Activated T-helper 1 cell treated with Interleukin-2 at 50 U/mL for 16 hours (primary cell): ENCODE measurements around the gene EBF4.
A peak's percentile ranks its signal among the peaks of the same experiment; 100 is the strongest.

Source experiments
- DNase-seq: peaks from one replicate; pipeline ENCODE4 v3.0.0-alpha.2; 2020; ENCODE audit warnings: low read depth

Gene EBF4, protein sequence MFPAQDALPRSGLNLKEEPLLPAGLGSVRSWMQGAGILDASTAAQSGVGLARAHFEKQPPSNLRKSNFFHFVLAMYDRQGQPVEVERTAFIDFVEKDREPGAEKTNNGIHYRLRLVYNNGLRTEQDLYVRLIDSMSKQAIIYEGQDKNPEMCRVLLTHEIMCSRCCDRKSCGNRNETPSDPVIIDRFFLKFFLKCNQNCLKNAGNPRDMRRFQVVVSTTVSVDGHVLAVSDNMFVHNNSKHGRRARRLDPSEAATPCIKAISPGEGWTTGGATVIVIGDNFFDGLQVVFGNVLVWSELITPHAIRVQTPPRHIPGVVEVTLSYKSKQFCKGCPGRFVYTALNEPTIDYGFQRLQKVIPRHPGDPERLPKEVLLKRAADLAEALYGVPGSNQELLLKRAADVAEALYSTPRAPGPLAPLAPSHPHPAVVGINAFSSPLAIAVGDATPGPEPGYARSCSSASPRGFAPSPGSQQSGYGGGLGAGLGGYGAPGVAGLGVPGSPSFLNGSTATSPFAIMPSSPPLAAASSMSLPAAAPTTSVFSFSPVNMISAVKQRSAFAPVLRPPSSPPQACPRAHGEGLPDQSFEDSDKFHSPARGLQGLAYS

GRCh38 chr20:2692036-2692885 lies at the start of gene EBF4:
TSS of gene EBF4 (plus strand) at chr20:2692780. CDS start at chr20:2693646, 866 bp downstream.
- no peak for DNase-seq

DNA sequence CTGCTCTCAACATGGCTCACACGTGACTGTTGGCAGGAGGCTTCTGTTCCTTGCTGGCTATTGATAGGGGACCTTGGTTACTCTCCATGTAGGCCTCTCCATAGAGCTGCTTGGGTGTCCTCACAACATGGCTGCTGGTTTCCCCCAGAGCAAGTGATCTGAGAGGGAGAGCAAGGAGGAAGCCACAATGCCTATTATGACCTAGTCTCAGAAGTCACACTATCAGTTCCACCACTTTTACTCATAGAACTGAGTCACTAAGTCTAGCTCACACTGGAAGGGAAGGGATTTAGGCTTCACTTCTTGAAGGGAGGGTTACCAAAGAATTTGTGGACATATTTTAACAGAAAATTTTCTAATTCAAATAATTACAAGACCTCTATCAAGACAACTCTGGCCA lies 48.9 kb upstream of the EBF4 start:
- no peak for DNase-seq

- DNase-seq, result peak; percentile 95
These were observed 40.5 kb upstream of the EBF4 start, which contains the start of gene NOP56 for GRCh38 chr20:2651772-2652723. TSS of gene NOP56 (plus strand) at chr20:2652632. CDS start at chr20:2652661, 29 bp downstream.

- no peak for DNase-seq
These were observed 39.6 kb upstream of the EBF4 start for GRCh38 chr20:2652724-2653555.

GRCh38 chr20:2653556-2654383 lies 38.8 kb upstream of the EBF4 start:
- no peak for DNase-seq

GRCh38 chr20:2654384-2654822 lies 38.2 kb upstream of the EBF4 start:
- no peak for DNase-seq

GRCh38 chr20:2654831-2655230 lies 37.7 kb upstream of the EBF4 start:
- no peak for DNase-seq

GRCh38 chr20:2655331-2656116 lies 37.1 kb upstream of the EBF4 start:
- no peak for DNase-seq

DNA sequence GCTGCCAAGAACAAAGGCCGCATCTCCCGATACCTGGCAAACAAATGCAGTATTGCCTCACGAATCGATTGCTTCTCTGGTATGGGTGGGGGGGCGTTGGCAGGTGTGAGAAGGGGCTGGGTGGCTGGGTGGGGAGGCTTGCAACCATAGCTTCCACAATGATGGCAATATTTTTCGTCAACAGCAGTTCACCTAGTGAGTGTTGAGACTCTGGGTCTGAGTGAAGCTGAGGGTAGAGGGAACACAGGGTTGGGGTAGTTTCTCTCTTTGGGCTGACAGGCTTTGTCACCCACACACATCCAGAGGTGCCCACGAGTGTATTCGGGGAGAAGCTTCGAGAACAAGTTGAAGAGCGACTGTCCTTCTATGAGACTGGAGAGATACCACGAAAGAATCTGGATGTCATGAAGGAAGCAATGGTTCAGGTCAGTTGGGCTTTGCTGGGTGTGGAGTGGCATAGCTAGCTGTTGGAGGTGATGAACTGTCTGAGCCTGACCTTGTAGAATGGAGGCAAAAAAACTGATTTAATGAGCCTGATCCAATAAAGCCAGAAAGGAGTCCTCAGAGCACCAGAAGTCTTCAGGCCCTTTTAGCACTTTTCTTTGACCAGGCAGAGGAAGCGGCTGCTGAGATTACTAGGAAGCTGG lies 36.0 kb upstream of the EBF4 start:
- no peak for DNase-seq

DNA sequence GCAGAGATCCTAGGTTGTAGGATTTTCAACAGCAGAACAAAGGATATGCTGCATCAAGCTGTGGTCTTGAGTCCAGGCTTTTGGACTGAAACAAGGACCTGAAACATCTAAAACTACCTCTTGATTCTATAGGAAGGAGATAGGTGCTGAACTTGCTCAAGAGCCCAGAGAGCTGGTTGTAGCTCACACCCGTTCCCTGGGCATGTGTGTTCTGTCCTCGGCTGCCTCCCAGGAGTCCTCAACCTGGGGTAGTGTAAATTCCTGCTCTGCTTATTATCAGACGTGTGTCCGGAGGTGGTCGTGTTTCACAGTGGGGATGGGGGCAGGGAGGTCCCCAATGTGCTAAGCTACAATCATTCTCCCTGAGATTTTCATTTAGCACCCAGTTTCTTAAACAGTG lies 35.3 kb upstream of the EBF4 start:
- DNase-seq, result no peak

GRCh38 chr20:2657674-2658073 lies 34.9 kb upstream of the EBF4 start:
- DNase-seq, result no peak

DNA sequence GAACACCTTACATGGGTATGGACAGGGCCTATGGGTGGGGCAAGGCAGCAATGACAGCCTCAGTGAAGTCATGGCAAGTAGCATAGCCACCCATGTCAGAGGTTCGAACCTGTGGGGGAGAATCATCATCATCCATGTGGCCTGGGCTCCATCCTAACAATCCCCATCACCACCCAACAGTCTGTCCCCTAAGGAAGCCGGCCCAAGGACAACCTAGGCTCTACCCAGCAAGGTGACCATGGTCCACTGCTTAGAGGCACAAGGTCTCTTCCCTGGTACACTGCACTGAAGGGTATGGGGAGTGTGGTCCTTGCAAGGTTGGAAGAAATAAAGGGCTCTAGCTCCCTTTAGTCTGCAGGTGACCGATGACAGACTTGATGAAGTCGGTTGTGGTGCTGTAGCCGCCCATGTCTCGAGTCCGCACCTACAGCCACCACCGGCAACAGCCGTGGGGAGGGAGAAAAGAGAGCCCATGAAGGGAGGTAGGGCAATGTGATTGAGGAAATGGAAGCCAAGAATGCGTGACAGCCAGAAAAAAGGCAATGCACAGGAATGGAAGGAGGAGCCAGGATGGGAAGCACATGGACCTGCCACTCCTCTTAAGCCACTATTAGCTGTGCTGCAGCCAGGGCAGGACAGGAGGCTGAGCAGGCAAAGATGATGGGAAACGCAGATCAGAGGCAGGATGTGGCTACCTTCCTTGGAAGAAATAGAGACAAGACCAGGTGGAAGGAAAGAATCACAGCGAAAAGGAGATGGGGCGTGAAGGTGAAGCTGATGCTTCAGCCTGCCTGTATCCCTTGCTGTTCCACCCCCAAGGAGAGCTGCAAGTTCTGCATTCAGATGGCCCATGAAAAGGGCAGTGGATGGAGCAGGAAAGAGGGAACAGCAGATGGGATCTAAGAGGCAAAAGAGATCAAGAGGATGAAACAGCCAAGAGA lies 33.9 kb upstream of the EBF4 start:
- DNase-seq, result no peak

GRCh38 chr20:2659547-2659946 lies 33.0 kb upstream of the EBF4 start:
- DNase-seq, result no peak

- DNase-seq, result no peak
These were observed 29.2 kb upstream of the EBF4 start for GRCh38 chr20:2663364-2663886.

DNA sequence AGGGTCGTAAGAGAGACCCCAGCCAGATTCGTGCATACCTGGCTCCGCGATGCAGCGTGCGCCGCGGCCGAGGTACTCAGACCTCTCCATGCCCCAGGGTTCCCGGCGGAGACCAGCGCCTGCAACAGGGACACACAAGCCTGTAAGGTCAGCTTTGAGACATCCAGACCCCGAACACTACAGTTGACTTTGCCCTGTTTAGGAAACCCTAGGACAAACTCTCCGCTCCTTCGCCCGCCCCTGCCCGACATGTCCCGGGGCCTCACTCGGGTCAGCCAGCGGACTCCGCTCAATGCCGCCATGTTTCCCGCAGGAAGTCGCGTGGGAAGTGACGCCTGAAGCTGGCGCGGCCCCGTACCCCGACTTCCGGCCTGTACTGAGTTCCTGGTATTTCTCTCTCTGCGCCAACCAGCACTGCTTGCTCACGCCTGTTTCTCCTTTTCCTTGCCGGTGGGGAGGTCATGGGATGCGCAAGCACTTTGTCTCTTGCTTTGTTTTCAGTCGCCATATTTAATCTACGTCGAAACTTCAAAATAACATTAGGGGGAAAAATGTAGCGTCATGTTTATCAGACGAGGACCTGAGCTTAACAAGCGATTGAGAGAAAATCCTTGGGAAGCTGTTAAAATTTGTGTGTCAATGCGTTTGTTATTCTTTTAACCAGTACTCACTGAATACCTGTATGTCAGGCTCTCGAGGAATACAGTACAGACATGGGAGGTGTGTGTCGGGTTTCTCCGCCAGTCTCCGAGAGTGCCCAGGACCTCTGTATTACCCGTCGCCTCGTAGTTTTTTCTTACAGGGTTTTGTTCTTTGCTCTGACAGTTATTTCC lies 28.5 kb upstream of the EBF4 start, which contains the start of gene IDH3B:
IDH3B (minus strand) TSS at position 330 of the 833 bp plus-strand sequence; CDS start at position 302, 28 bp downstream.
- peak; percentile 87 for DNase-seq

DNA sequence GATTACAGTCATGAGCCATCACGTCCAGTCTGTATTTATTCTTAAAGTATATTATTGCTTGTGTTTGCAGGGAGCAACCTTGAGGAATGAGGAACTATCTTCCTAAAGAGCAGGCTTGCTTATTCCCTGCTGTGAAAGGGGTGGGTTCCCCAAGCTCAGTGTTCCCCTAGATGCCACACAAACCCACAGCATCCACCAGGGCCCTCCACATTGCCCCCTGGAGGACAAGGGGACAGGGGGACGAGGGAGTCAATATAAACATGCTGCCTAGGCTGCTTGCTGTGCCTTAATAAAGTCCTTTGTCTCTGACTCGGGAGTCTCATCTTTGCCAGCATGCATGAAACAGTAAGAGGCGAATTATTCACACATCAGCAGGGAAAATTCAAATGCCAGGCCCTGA lies 20.6 kb upstream of the EBF4 start:
- no peak for DNase-seq
